Measurements from ENCODE around the gene IL36G.

- no peak for TF ChIP-seq CTCF (IDR thresholded peaks at IDR 0.05)
- TF ChIP-seq POLR2A (IDR thresholded peaks at IDR 0.05), result no peak
Measured at GRCh38 chr2:112973156-112973555, 4.7 kb upstream of the IL36G start.
